Measurements from ENCODE around the gene RBMS3.

GRCh38 chr3:29334706-29335105 is 53.8 kb downstream of the RBMS3 start:
- TF ChIP-seq POLR2A (IDR thresholded peaks at IDR 0.05), result no peak
- no peak for TF ChIP-seq CTCF (IDR thresholded peaks at IDR 0.05)
